Common myeloid progenitor, CD34-positive (primary cell): ENCODE data around the gene TOR1AIP2.

ENCODE experiments used
- CTCF ChIA-PET: fragments of 350-600 bp; sonication (Branson Sonifier 250); formaldehyde crosslinking; loops from one replicate; lab custom pipeline; 2021; ENCODE audit warnings: antibody characterized with exemption; lab: Charles Lee
- POLR2A ChIA-PET: fragments of 350-600 bp; sonication (Branson Sonifier 250); formaldehyde crosslinking; loops from one replicate; lab custom pipeline; 2021; ENCODE audit warnings: antibody characterized with exemption; lab: Charles Lee
- DNase-seq, 3 donors: peaks; one replicate each; pipeline versions ENCODE4 v3.0.0 to v3.0.0-alpha.2; 2013
- H3K27ac ChIP-seq, 2 experiments: 1 replicate in 1 of 2; 2 replicates in 1 of 2; pipeline ENCODE4 v1.7.0; 2013; ENCODE audit warnings: inconsistent platforms in 2 of 2, low read length in 2 of 2, mild to moderate bottlenecking in 2 of 2, low read depth in 1 of 2, moderate library complexity in 1 of 2; ENCODE audit not compliant: severe bottlenecking in 2 of 2, insufficient read depth in 1 of 2, poor library complexity in 1 of 2
- H3K27me3 ChIP-seq, 5 experiments: replicated peaks in 2 of 5; 1 replicate in 3 of 5; 2 replicates in 2 of 5; pipeline versions ENCODE4 v1.6.1 to v1.7.0; 2013; ENCODE audit warnings: low read length in 4 of 5, mild to moderate bottlenecking in 2 of 5, moderate library complexity in 2 of 5, inconsistent platforms in 1 of 5; ENCODE audit not compliant: insufficient read depth in 5 of 5, control insufficient read depth in 4 of 5
- H3K36me3 ChIP-seq, 4 experiments: 1 replicate in 2 of 4; 2 replicates in 2 of 4; pipeline versions ENCODE4 v1.6.1 to v1.7.0; 2013; ENCODE audit warnings: low read length in 3 of 4, control low read depth in 1 of 4, mild to moderate bottlenecking in 1 of 4; ENCODE audit not compliant: control insufficient read depth in 4 of 4, insufficient read depth in 4 of 4
- H3K4me1 ChIP-seq, 4 experiments: 1 replicate in 3 of 4; 2 replicates in 1 of 4; pipeline versions ENCODE4 v1.6.1 to v1.7.1; 2013; ENCODE audit warnings: low read length in 3 of 4, mild to moderate bottlenecking in 3 of 4, control low read depth in 1 of 4, inconsistent platforms in 1 of 4, moderate library complexity in 1 of 4; ENCODE audit not compliant: control insufficient read depth in 4 of 4, insufficient read depth in 4 of 4; ENCODE audit errors: control extremely low read depth in 1 of 4
- H3K4me3 ChIP-seq, 7 experiments: 1 replicate in 4 of 7; 2 replicates in 3 of 7; pipeline versions ENCODE4 v1.5.1 to v1.7.0; 2013; ENCODE audit warnings: mild to moderate bottlenecking in 7 of 7, low read length in 6 of 7, moderate library complexity in 6 of 7, inconsistent platforms in 2 of 7, low read depth in 2 of 7, control low read depth in 1 of 7; ENCODE audit not compliant: insufficient read depth in 4 of 7, control insufficient read depth in 1 of 7; ENCODE audit errors: extremely low read depth in 1 of 7
- H3K9me3 ChIP-seq, 5 experiments: 1 replicate in 4 of 5; 2 replicates in 1 of 5; pipeline versions ENCODE4 v1.6.1 to v1.7.1; 2013; ENCODE audit warnings: low read length in 4 of 5, mild to moderate bottlenecking in 2 of 5, inconsistent platforms in 1 of 5, low read depth in 1 of 5, moderate library complexity in 1 of 5; ENCODE audit not compliant: control insufficient read depth in 4 of 5, insufficient read depth in 2 of 5; ENCODE audit errors: control extremely low read depth in 1 of 5
- WGBS: methylation state at CpG from one replicate; pipeline ENCODE4 v1.1.5; 2013; ENCODE audit not compliant: insufficient coverage; 5-methylcytosine and 5-hydroxymethylcytosine counted together

Gene TOR1AIP2

DNA sequence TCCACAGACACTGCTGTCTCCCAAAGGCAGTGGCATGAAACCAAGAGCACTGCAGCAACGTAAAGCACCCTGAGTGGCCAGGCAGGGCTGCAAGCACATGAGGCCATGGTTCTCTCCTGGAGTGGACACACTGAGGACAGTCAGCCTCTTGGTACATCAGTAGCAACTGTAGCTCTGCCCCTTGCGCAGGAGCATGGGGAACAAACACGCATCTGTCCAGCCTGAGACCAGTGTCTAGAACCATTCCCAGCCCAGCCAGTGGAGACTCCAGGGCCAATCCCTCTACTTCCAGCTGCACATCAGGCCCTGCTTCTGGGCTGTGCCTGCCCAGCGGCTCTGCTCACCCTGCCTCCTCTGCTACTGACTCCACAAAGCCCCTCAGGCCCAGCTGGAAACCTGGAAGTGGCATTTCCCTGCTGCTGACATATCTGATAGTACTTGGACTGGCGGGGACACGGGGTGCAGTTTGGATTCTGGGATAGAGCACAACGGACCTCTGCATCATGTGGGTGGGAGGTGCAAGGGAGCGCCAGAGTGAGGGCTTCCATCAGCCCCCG is 49.0 kb downstream of the TOR1AIP2 start:
- no peak overlapping the region for H3K4me3 ChIP-seq
- peaks cover 0 to 4% (median under 1%) of the 10 kb centered on the region in 4 experiments for H3K4me1 ChIP-seq
- POLR2A ChIA-PET, result no interaction called here
- CTCF ChIA-PET, result interaction anchor here (0.9 to 1.6 kb wide), 3 partner anchors 14 to 19 kb away, joined by 3 to 6 read pairs (median 3); no protein-coding TSS in a partner anchor
- H3K36me3 ChIP-seq, result no peaks in the 10 kb centered on the region
- no peak overlapping the region for H3K27ac ChIP-seq
- 95% methylated on average over 6 of the region's 9 CpGs for WGBS
- peaks cover 0 to 2% (median 0%) of the 10 kb centered on the region in 5 experiments for H3K27me3 ChIP-seq
- DNase-seq, result no peak
- no peaks in the 10 kb centered on the region for H3K9me3 ChIP-seq

DNA sequence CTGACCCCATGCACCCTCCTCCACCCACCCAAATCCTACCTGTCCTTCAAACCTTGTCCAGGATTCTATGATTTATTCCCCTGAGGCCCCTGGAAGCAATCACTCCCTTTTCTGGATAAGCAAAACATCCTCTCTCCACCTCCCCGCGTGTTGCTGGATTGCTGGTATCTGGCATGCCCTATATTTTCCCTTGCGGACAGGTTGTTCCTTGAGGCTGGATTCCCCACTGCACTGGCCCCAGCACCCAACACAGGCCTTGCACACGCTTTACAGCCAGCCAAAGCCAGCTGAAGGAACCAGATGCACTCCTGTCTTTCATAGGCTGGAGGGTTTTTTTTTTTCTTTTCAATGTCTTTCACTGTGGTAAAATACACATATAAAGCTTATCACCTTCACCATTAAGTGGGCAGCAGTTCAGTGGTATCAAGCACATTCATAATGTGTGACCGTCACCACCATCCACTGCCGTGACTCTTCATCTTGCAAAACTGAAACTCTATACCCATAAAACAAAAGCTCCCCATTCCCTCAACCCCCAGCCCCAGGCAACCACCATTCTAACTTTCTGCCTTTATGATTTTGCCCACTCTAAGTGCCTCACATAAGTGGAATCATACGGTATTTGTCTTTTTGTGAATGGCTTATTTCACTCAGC is 50.9 kb downstream of the TOR1AIP2 start:
- Histone ChIP-seq H3K36me3 (no peaks in the 10 kb centered on the region), H3K4me3 (no peak overlapping the region), H3K27ac (no peak overlapping the region), H3K4me1 (peaks cover 0 to 3% (median under 1%) of the 10 kb centered on the region in 4 experiments), H3K27me3 (peaks cover 0 to 2% (median 0%) of the 10 kb centered on the region in 5 experiments), H3K9me3 (no peaks in the 10 kb centered on the region)
- 93% methylated on average over 5 of the region's 7 CpGs for WGBS
- DNase-seq, result no peak
- ChIA-PET CTCF (interaction anchor here (1.0 kb wide), 1 partner anchor 12 kb away, joined by 3 read pairs; no protein-coding TSS in a partner anchor), POLR2A (no interaction called here)

DNA sequence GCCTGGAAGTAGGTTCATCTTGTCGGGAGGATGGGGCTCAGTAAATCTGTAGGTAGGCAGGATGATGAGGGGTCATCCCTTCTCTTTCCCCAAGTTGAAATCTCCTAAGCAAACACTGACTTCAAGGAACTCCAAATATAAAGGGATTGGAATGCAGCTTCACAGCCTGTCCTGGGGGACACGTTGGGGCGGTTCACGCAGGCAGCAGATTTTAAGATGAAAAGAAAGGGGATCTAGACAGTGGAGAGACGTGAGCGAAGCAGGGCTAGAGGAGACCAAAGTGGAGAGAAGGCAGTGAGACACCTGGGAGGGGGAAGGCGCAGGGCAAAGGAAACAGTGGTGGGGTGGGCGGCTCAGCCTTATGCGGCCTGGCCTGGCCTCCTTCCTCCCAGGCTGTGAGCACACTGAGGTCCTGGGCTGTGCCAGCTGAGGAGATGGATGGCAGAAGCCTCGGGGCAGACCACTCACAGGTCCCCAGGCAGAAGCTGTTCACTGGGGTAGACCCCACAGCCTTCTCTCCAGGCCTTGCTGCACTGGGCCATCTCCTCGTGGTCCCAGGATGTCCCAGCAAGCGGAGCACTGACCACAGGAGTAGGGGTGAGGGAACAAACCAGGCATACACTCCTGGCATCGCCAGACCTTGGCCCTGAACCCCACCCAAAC is 51.7 kb downstream of the TOR1AIP2 start:
- Histone ChIP-seq H3K4me3 (no peak overlapping the region), H3K4me1 (no peaks in the 10 kb centered on the region), H3K27ac (no peak overlapping the region), H3K27me3 (peaks cover 0 to 2% (median 0%) of the 10 kb centered on the region in 5 experiments), H3K36me3 (no peaks in the 10 kb centered on the region), H3K9me3 (no peaks in the 10 kb centered on the region)
- 91% methylated on average over 13 of the region's 13 CpGs for WGBS
- no peak for DNase-seq
- ChIA-PET POLR2A (no interaction called here), CTCF (no interaction called here)

DNA sequence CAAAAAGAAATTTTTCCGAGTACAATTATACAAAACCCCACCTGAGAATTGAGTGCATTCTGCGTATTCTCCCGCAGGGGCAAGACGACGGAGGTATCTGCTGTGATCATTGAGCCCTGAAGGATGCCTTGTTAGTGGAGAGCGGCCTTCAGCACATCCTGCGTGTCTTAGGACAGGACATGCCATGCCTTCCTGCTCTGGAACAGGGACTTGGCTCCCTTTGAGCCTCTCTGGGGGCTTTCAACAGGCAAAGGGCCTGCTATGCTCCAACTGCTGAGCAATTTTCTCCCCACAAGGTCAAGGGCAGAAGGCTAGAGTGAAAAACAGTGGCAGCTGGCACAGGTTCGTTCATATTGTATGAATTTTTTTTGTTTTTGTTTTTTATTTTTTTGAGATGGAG is 52.4 kb downstream of the TOR1AIP2 start:
- DNase-seq, result no peak
- POLR2A ChIA-PET, result no interaction called here
- Histone ChIP-seq H3K36me3 (no peaks in the 10 kb centered on the region), H3K27ac (no peak overlapping the region), H3K27me3 (peaks cover 0 to 2% (median 0%) of the 10 kb centered on the region in 5 experiments), H3K4me3 (no peak overlapping the region), H3K9me3 (no peaks in the 10 kb centered on the region), H3K4me1 (no peaks in the 10 kb centered on the region)
- CTCF ChIA-PET, result no interaction called here
- 94% methylated on average over 7 of the region's 8 CpGs for WGBS

DNA sequence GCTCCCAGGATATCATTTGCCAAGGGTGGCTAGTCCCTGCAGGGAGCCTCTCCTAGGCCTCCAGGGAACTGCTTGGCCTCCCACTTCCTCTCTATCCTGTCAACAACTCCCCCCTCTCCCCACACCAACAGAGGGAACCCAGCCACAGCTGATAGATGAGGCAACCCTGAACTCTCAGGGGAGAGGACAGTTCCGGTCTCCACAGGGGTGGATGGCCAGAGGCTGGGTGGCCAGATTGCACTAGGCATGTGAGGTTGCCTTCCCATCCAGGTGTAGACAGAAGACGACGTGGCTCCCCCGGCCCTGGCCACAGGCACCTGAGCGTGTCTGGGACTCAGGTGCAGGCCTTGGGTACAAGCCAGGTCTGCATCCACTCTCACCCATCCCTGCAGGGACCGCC is 53.3 kb downstream of the TOR1AIP2 start:
- no peak for DNase-seq
- no peaks in the 10 kb centered on the region for H3K9me3 ChIP-seq
- H3K4me1 ChIP-seq, result no peaks in the 10 kb centered on the region
- WGBS, result 100% methylated on average over 5 of the region's 6 CpGs
- no peak overlapping the region for H3K4me3 ChIP-seq
- no peak overlapping the region for H3K27ac ChIP-seq
- no peaks in the 10 kb centered on the region for H3K36me3 ChIP-seq
- H3K27me3 ChIP-seq, result peaks cover 0 to 2% (median 0%) of the 10 kb centered on the region in 5 experiments
- CTCF ChIA-PET, result interaction anchor here (0.6 to 2.3 kb wide), 2 partner anchors 10 to 118 kb away, joined by 3 to 9 read pairs; no protein-coding TSS in a partner anchor
- POLR2A ChIA-PET, result interaction anchor here (0.6 kb wide), 1 partner anchor 10 kb away, joined by 3 read pairs; no protein-coding TSS in a partner anchor

DNA sequence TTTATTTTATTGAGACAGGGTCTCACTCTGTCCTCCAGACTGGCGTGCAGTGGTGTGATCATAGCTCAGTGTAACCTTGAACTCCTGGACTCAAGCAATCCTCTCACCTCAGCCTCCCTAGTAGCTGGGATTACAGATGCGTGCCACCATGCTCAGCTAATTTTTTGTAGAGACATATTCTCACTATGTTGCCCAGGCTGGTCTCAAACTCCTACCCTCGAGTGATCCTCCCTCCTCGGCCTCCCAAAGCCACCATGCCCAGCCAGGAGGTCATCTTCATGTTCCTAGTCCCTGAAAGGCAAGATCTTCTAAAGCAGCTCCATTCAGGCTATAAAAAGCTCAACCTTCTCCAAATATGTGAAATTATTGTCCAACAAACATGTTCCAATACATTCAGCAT is 53.9 kb downstream of the TOR1AIP2 start:
- no peak for DNase-seq
- POLR2A ChIA-PET, result interaction anchor here (0.6 kb wide), 1 partner anchor 9 kb away, joined by 3 read pairs; no protein-coding TSS in a partner anchor
- 100% methylated on average over 4 of the region's 4 CpGs for WGBS

More for the DNA sequence above, 53.9 kb downstream of the TOR1AIP2 start:
- Histone ChIP-seq H3K36me3 (no peaks in the 10 kb centered on the region), H3K9me3 (no peaks in the 10 kb centered on the region), H3K27me3 (no peaks in the 10 kb centered on the region), H3K4me3 (no peak overlapping the region), H3K4me1 (no peaks in the 10 kb centered on the region), H3K27ac (no peak overlapping the region)
- CTCF ChIA-PET, result interaction anchor here (0.6 to 6.1 kb wide), 4 partner anchors 9 to 117 kb away, joined by 3 to 47 read pairs (median 6); no protein-coding TSS in a partner anchor
